ENCODE results near the gene SPATA7. TPM values are rescaled to one million over a fixed set of nuclear protein-coding genes. Genes with fewer than 3 reads are reported as not detected.

SPATA7 gene
- total RNA-seq, 1 experiment from 2014 or later, result 5.2 TPM

- no peaks in the 10 kb centered on the region for H3K9me3 ChIP-seq (ENCODE audit: low read depth, low read length, poor library complexity, severe bottlenecking)
- H3K27me3 ChIP-seq (replicated peaks; ENCODE audit: insufficient read depth, low read depth, low read length, poor library complexity), result no peaks in the 10 kb centered on the region
- no peak for DNase-seq (ENCODE audit: low spot score)
- H3K4me3 ChIP-seq (ENCODE audit: low read depth, low read length, poor library complexity, severe bottlenecking), result no peak overlapping the region
- POLR2A ChIA-PET (ENCODE audit: low non-redundant PET), result no interaction called here
- no peaks in the 10 kb centered on the region for H3K4me1 ChIP-seq (ENCODE audit: insufficient read depth, low read length, poor library complexity, severe bottlenecking)
- no peaks in the 10 kb centered on the region for H3K36me3 ChIP-seq (ENCODE audit: insufficient read depth, low read length, poor library complexity, severe bottlenecking)
- BruUV-seq (replicated peaks), result no TSS peak
- no peak overlapping the region for H3K27ac ChIP-seq (ENCODE audit: low read depth, low read length, poor library complexity, severe bottlenecking)
- intact Hi-C loops (cut with micrococcal nuclease; ENCODE audit: unreplicated experiment), result loop anchor here (5.0 kb wide), 1 partner anchor 250 kb away; no protein-coding TSS in a partner anchor
- CTCF ChIA-PET, result no interaction called here
- no peak for TF ChIP-seq EZH2 (IDR thresholded peaks at IDR 0.05; ENCODE audit: borderline replicate concordance, low read depth, low read length, poor library complexity, severe bottlenecking)
- TF ChIP-seq, protein P1, sequence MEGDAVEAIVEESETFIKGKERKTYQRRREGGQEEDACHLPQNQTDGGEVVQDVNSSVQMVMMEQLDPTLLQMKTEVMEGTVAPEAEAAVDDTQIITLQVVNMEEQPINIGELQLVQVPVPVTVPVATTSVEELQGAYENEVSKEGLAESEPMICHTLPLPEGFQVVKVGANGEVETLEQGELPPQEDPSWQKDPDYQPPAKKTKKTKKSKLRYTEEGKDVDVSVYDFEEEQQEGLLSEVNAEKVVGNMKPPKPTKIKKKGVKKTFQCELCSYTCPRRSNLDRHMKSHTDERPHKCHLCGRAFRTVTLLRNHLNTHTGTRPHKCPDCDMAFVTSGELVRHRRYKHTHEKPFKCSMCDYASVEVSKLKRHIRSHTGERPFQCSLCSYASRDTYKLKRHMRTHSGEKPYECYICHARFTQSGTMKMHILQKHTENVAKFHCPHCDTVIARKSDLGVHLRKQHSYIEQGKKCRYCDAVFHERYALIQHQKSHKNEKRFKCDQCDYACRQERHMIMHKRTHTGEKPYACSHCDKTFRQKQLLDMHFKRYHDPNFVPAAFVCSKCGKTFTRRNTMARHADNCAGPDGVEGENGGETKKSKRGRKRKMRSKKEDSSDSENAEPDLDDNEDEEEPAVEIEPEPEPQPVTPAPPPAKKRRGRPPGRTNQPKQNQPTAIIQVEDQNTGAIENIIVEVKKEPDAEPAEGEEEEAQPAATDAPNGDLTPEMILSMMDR (conservative IDR thresholded peaks at IDR 0.05; ENCODE audit: low read depth, low read length), result peak; percentile 42; the same call in 1 of the 2 replicates
Measured at GRCh38 chr14:88437658-88438057, 52.2 kb downstream of the SPATA7 start.

DNA sequence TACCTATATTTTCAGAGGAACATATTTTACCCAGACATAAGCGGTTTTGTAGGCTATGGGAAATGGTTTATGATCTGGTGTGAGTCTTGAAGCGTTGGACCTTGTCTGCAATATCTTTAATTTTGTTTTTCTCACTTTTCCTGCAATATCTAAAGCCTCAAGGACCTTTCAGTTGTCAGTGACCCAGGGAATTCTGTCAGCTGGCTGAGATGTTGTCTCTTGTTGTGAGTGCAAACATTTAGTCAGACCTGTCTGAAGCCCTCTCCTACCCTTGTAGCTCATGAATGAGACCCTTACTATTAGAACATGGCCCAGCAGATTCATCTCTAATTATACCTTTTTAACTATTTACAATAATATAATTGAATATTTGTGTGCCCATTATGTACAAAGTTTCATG is 53.6 kb downstream of the SPATA7 start:
- no TSS peak for BruUV-seq (replicated peaks)
- Histone ChIP-seq H3K27me3 (replicated peaks; ENCODE audit: insufficient read depth, low read depth, low read length, poor library complexity) (no peaks in the 10 kb centered on the region), H3K9me3 (ENCODE audit: low read depth, low read length, poor library complexity, severe bottlenecking) (no peaks in the 10 kb centered on the region), H3K4me1 (ENCODE audit: insufficient read depth, low read length, poor library complexity, severe bottlenecking) (no peaks in the 10 kb centered on the region), H3K27ac (ENCODE audit: low read depth, low read length, poor library complexity, severe bottlenecking) (no peak overlapping the region), H3K4me3 (ENCODE audit: low read depth, low read length, poor library complexity, severe bottlenecking) (no peak overlapping the region), H3K36me3 (ENCODE audit: insufficient read depth, low read length, poor library complexity, severe bottlenecking) (no peaks in the 10 kb centered on the region)
- ChIA-PET CTCF (no interaction called here), POLR2A (ENCODE audit: low non-redundant PET) (no interaction called here)
- intact Hi-C loops (cut with micrococcal nuclease; ENCODE audit: unreplicated experiment), result loop anchor here (5.0 kb wide), 1 partner anchor 252 kb away; no protein-coding TSS in a partner anchor
- TF ChIP-seq, protein P1 (conservative IDR thresholded peaks at IDR 0.05; ENCODE audit: low read depth, low read length), result no peak
- TF ChIP-seq EZH2 (IDR thresholded peaks at IDR 0.05; ENCODE audit: borderline replicate concordance, low read depth, low read length, poor library complexity, severe bottlenecking), result no peak
- no peak for DNase-seq (ENCODE audit: low spot score)

GRCh38 chr14:88452231-88452630 is 66.8 kb downstream of the SPATA7 start:
- intact Hi-C loops (cut with micrococcal nuclease; ENCODE audit: unreplicated experiment), result no loop called here
- Histone ChIP-seq H3K27me3 (replicated peaks; ENCODE audit: insufficient read depth, low read depth, low read length, poor library complexity) (no peaks in the 10 kb centered on the region), H3K4me3 (ENCODE audit: low read depth, low read length, poor library complexity, severe bottlenecking) (no peak overlapping the region), H3K4me1 (ENCODE audit: insufficient read depth, low read length, poor library complexity, severe bottlenecking) (no peaks in the 10 kb centered on the region), H3K9me3 (ENCODE audit: low read depth, low read length, poor library complexity, severe bottlenecking) (no peaks in the 10 kb centered on the region), H3K36me3 (ENCODE audit: insufficient read depth, low read length, poor library complexity, severe bottlenecking) (no peaks in the 10 kb centered on the region), H3K27ac (ENCODE audit: low read depth, low read length, poor library complexity, severe bottlenecking) (no peak overlapping the region)
- ChIA-PET CTCF (no interaction called here), POLR2A (ENCODE audit: low non-redundant PET) (no interaction called here)
- DNase-seq (ENCODE audit: low spot score), result peak; percentile 24
- BruUV-seq (replicated peaks), result no TSS peak
- TF ChIP-seq, protein P1 (conservative IDR thresholded peaks at IDR 0.05; ENCODE audit: low read depth, low read length), result no peak
- no peak for TF ChIP-seq EZH2 (IDR thresholded peaks at IDR 0.05; ENCODE audit: borderline replicate concordance, low read depth, low read length, poor library complexity, severe bottlenecking)

All from A673 (cell line).